Measurements from ENCODE around the gene MRPL37.

Gene MRPL37

GRCh38 chr1:54215523-54215922, 15.6 kb downstream of the MRPL37 start:
- no peak for DNase-seq (ENCODE audit: low read depth)
- H3K4me3 ChIP-seq (ENCODE audit: control insufficient read depth, low read depth, low read length), result no peak overlapping the region
- TF ChIP-seq, protein P1, sequence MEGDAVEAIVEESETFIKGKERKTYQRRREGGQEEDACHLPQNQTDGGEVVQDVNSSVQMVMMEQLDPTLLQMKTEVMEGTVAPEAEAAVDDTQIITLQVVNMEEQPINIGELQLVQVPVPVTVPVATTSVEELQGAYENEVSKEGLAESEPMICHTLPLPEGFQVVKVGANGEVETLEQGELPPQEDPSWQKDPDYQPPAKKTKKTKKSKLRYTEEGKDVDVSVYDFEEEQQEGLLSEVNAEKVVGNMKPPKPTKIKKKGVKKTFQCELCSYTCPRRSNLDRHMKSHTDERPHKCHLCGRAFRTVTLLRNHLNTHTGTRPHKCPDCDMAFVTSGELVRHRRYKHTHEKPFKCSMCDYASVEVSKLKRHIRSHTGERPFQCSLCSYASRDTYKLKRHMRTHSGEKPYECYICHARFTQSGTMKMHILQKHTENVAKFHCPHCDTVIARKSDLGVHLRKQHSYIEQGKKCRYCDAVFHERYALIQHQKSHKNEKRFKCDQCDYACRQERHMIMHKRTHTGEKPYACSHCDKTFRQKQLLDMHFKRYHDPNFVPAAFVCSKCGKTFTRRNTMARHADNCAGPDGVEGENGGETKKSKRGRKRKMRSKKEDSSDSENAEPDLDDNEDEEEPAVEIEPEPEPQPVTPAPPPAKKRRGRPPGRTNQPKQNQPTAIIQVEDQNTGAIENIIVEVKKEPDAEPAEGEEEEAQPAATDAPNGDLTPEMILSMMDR (IDR thresholded peaks at IDR 0.05; ENCODE audit: control insufficient read depth, insufficient read depth, low read depth, low read length, missing control alignments), result no peak

DNA sequence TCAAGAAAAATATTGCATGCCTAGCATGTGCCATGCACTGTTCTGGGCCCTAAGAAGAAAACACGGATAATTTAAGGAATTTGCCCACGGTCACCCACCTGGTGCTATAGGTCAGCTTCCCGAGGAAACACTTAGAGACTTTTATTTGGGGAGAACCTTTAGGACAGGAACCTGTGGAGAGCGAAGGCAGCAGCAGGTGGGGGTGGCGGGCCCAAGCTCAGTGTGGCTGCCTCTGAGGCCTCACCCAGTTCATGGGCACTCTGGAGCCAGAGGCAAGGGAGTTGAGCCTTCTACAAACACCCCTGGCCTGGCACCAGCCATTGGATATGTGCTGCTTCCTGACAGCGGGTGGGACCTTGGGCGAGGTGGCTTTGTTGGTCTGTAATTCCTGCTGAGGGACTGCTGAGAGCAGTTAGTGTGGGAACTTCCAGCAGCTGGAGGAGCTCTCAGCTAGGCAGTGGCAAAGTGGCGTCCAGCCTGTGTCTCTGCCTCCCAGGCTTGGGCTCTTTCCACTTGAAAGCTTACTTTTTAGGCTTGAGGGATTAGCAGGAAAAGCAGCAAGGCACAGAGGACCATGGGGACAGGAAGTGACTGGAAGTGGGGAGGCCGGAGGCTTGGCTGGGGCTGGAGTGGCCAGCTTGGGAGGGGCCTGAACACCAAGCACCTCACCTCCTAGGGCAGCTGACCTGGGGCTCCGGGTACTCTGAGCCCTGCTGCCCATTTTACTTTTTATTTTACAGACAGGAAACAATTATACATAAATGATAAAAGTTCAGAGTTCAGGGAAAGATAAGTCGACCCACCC, 19.1 kb downstream of the MRPL37 start:
- no peak for DNase-seq (ENCODE audit: low read depth)
- no peak overlapping the region for H3K4me3 ChIP-seq (ENCODE audit: control insufficient read depth, low read depth, low read length)
- TF ChIP-seq, protein P1 (IDR thresholded peaks at IDR 0.05; ENCODE audit: control insufficient read depth, insufficient read depth, low read depth, low read length, missing control alignments), result peak; percentile 5

GRCh38 chr1:54219688-54220003, 19.7 kb downstream of the MRPL37 start:
- TF ChIP-seq, protein P1 (IDR thresholded peaks at IDR 0.05; ENCODE audit: control insufficient read depth, insufficient read depth, low read depth, low read length, missing control alignments), result no peak
- DNase-seq (ENCODE audit: low read depth), result no peak
- no peak overlapping the region for H3K4me3 ChIP-seq (ENCODE audit: control insufficient read depth, low read depth, low read length)

- TF ChIP-seq, protein P1 (IDR thresholded peaks at IDR 0.05; ENCODE audit: control insufficient read depth, insufficient read depth, low read depth, low read length, missing control alignments), result no peak
- no peak for DNase-seq (ENCODE audit: low read depth)
- H3K4me3 ChIP-seq (ENCODE audit: control insufficient read depth, low read depth, low read length), result no peak overlapping the region
Measured at GRCh38 chr1:54220004-54220811, 20.2 kb downstream of the MRPL37 start.

DNA sequence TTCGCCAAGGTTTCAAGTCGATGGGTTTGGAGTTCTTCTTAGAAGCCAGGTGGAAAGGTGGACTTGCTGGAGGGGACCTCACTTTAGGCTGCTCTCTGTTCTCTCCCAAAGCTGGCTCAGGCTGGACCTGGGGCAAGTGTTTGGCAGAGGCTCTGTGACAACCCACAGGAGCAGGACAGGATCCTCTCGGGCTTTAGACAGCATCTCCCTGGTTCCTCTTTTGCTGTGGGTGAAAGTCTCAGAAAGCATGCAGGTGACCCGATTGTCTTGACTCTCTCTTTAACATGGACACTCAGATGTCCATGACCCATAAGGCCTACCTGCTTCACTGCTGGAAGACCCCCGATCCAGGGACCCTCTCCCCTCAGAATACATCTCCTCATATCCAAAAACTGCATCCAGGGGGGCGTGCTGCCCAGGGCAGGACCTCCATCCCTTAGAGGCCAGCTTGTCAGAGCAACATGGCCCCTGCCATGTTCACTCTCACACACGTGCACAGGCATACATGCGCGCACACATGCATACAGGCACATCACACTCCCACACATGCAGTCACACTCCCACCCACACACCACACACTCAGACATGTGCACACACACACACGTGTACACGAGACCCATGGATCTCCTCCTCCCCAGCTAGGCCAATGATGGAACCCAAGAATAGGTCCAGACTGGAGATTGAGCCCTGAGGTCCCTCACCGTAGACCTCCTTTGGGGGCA, 21.3 kb downstream of the MRPL37 start:
- DNase-seq (ENCODE audit: low read depth), result no peak
- TF ChIP-seq, protein P1 (IDR thresholded peaks at IDR 0.05; ENCODE audit: control insufficient read depth, insufficient read depth, low read depth, low read length, missing control alignments), result no peak
- no peak overlapping the region for H3K4me3 ChIP-seq (ENCODE audit: control insufficient read depth, low read depth, low read length)

GRCh38 chr1:54221867-54222484, 22.0 kb downstream of the MRPL37 start:
- no peak overlapping the region for H3K4me3 ChIP-seq (ENCODE audit: control insufficient read depth, low read depth, low read length)
- no peak for DNase-seq (ENCODE audit: low read depth)
- TF ChIP-seq, protein P1 (IDR thresholded peaks at IDR 0.05; ENCODE audit: control insufficient read depth, insufficient read depth, low read depth, low read length, missing control alignments), result no peak
